Measurements from ENCODE around the gene NAA20. TPM values are rescaled to one million over a fixed set of nuclear protein-coding genes. Genes with fewer than 3 reads are reported as not detected.

NAA20 gene
- total RNA-seq, 1 donor from 2014 or later: 36.3 TPM

GRCh38 chr20:20009784-20010253 is 7.3 kb upstream of the NAA20 start:
- H3K9me3 Mint-ChIP-seq (ENCODE audit: unreplicated experiment): no peaks in the 10 kb centered on the region
- peaks cover 6% of the 10 kb centered on the region for H3K27me3 Mint-ChIP-seq (ENCODE audit: unreplicated experiment)
- H3K4me3 Mint-ChIP-seq (ENCODE audit: unreplicated experiment): no peak overlapping the region
- peaks cover 5% of the 10 kb centered on the region for H3K4me1 Mint-ChIP-seq (ENCODE audit: unreplicated experiment)
- no peaks in the 10 kb centered on the region for H3K36me3 Mint-ChIP-seq (ENCODE audit: low read depth, unreplicated experiment)
- no peak for TF ChIP-seq CTCF (IDR thresholded peaks at IDR 0.05; ENCODE audit: unreplicated experiment)
- peak; percentile 10 for DNase-seq (ENCODE audit: low spot score)
- no peak overlapping the region for H3K27ac Mint-ChIP-seq (ENCODE audit: unreplicated experiment)

- no peak for TF ChIP-seq CTCF (IDR thresholded peaks at IDR 0.05; ENCODE audit: unreplicated experiment)
- Mint-ChIP-seq H3K27me3 (ENCODE audit: unreplicated experiment) (peaks cover 6% of the 10 kb centered on the region), H3K27ac (ENCODE audit: unreplicated experiment) (no peak overlapping the region), H3K4me3 (ENCODE audit: unreplicated experiment) (no peak overlapping the region), H3K36me3 (ENCODE audit: low read depth, unreplicated experiment) (no peaks in the 10 kb centered on the region), H3K4me1 (ENCODE audit: unreplicated experiment) (peaks cover 5% of the 10 kb centered on the region), H3K9me3 (ENCODE audit: unreplicated experiment) (no peaks in the 10 kb centered on the region)
- DNase-seq (ENCODE audit: low spot score): no peak
Observed at GRCh38 chr20:20010639-20011500, 6.3 kb upstream of the NAA20 start.

- Mint-ChIP-seq H3K27me3 (ENCODE audit: unreplicated experiment) (peaks cover 9% of the 10 kb centered on the region), H3K36me3 (ENCODE audit: low read depth, unreplicated experiment) (no peaks in the 10 kb centered on the region), H3K4me3 (ENCODE audit: unreplicated experiment) (no peak overlapping the region), H3K4me1 (ENCODE audit: unreplicated experiment) (peaks cover 5% of the 10 kb centered on the region), H3K9me3 (ENCODE audit: unreplicated experiment) (no peaks in the 10 kb centered on the region), H3K27ac (ENCODE audit: unreplicated experiment) (no peak overlapping the region)
- no peak for DNase-seq (ENCODE audit: low spot score)
- TF ChIP-seq CTCF (IDR thresholded peaks at IDR 0.05; ENCODE audit: unreplicated experiment): no peak
Observed at GRCh38 chr20:20012541-20012940, 4.6 kb upstream of the NAA20 start.

GRCh38 chr20:20014659-20015058 is 2.5 kb upstream of the NAA20 start:
- no peak for DNase-seq (ENCODE audit: low spot score)
- no peaks in the 10 kb centered on the region for H3K9me3 Mint-ChIP-seq (ENCODE audit: unreplicated experiment)
- TF ChIP-seq CTCF (IDR thresholded peaks at IDR 0.05; ENCODE audit: unreplicated experiment): no peak
- H3K4me3 Mint-ChIP-seq (ENCODE audit: unreplicated experiment): no peak overlapping the region
- H3K36me3 Mint-ChIP-seq (ENCODE audit: low read depth, unreplicated experiment): peaks cover 5% of the 10 kb centered on the region
- peaks cover 17% of the 10 kb centered on the region for H3K27me3 Mint-ChIP-seq (ENCODE audit: unreplicated experiment)
- peaks cover 19% of the 10 kb centered on the region for H3K4me1 Mint-ChIP-seq (ENCODE audit: unreplicated experiment)
- no peak overlapping the region for H3K27ac Mint-ChIP-seq (ENCODE audit: unreplicated experiment)

GRCh38 chr20:20017844-20018185 is 653 bp downstream of the NAA20 start:
- no peaks in the 10 kb centered on the region for H3K9me3 Mint-ChIP-seq (ENCODE audit: unreplicated experiment)

More at GRCh38 chr20:20017844-20018185, 653 bp downstream of the NAA20 start:
- H3K27me3 Mint-ChIP-seq (ENCODE audit: unreplicated experiment): peaks cover 21% of the 10 kb centered on the region
- no peak for DNase-seq (ENCODE audit: low spot score)
- no peak for TF ChIP-seq CTCF (IDR thresholded peaks at IDR 0.05; ENCODE audit: unreplicated experiment)
- peak overlapping the region; percentile 72 for H3K27ac Mint-ChIP-seq (ENCODE audit: unreplicated experiment)
- H3K4me3 Mint-ChIP-seq (ENCODE audit: unreplicated experiment): peak overlapping the region; percentile 80
- peaks cover 30% of the 10 kb centered on the region for H3K4me1 Mint-ChIP-seq (ENCODE audit: unreplicated experiment)
- H3K36me3 Mint-ChIP-seq (ENCODE audit: low read depth, unreplicated experiment): peaks cover 5% of the 10 kb centered on the region

All from endothelial cell (in vitro differentiated cells).